CMK (cell line): Measurements from ENCODE around the gene CEPT1.
"Not testable (repeated sequence)": the region's sequence is repeated elsewhere in the genome, so short reads cannot be mapped to it uniquely, and the experiment has no call there.

Experiments used
- DNase-seq: peaks from one replicate; pipeline ENCODE4 v3.0.0-alpha.2; 2010; ENCODE audit warnings: low read depth

The CEPT1 gene

DNA sequence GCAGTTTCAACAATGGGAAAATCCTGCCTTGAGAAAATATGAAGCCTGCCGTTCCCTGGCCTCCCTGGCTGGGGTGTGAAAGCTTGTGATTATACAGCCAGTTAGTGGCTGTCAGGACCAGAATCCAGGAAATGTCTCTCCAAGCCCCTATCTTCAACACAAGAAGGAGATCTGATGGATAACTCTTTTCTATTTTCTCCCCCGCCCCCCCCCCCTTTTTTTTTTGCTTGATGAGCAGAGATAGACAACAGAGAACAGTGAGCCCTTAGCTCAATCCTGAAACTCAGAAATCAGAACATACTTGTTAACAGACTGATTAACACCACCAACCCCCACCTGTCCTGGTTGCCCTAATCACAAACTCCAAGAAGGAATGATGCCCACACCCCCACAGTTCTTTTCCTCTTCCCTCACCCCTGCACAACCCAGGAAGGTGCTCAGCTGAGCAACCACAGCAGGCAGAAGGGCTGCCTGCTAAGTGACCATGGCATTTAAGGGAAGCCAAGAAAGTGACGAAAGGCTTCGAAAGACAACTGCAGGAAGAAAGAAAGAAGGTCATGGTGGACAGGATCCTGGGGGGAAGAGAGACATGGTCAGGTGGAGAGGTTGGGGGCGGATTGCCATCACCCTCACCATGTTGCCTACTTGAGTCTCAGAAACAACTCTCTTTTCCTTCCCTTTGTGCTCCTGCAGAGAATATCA lies 72.8 kb downstream of the CEPT1 start:
- no peak for DNase-seq

DNA sequence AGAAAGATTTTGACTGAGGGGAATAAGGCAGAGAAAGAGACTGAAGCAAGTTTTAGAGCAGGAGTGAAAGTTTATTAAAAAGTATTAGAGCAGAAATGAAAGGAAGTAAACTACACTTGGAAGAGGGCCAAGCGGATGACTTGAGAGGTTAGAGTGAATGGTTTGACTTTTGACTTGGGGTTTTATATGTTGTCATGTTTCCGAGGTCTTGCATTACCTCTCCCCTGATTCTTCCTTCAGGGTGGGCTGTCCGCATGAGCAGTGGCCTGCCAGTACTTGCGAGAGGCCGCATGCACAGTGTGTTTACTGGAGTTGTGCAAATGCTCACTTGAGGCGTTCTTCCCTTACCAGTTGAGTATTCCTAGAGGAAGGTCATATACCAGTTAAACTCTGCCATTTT lies 73.4 kb downstream of the CEPT1 start:
- no peak for DNase-seq

DNA sequence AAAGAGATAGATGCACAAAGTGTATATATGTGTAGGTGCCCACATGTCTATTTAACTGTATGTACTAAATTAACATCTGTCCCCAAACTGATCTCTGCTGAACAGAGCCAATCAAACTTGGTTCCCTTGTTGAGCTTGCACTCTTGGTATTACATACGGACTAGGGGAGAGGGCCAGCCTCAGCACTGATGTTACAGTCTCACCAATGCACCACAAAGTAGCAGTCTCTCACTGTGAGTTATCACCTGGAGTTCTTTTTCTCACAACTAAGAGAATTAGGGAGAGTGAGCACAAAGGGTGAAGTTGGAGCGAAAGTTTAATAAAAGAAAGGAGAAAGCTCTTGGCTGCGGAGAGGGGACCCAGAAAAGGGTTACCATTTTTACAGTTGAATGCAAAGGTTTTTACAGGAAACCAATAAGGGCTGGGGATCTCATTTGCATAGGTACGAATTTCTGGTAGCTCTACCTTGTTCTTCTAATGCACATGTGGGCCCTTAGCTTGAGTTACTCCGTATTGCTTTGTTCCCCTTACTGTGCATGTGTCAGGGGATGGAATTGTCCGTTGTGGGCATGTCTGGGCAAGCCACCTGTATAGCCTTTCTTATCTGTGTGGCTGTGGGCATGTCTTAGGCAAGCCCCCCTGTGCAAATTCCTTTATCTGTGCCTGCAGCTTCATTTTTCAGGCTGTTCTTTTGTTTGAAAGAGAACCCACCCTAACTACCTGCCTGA lies 74.2 kb downstream of the CEPT1 start:
- no peak for DNase-seq

DNA sequence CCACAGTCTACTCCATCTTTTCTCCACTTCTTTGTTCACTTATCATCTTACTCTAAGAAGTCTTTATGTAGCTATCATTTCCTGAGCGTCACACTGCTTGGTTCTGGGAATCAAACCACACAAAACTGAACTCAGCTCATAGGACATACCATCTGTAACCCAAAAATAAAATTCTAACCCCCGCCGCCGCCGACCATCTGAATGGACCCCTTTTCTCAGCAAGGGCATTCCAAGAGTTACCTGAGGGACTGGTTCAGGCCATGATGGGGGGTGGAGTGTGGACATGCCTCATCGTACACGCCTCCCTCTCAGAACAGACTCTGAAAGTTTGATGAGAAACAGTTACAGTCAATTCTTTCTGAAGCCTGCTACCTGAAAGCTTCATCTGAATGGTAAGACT lies 74.9 kb downstream of the CEPT1 start:
- no peak for DNase-seq

DNA sequence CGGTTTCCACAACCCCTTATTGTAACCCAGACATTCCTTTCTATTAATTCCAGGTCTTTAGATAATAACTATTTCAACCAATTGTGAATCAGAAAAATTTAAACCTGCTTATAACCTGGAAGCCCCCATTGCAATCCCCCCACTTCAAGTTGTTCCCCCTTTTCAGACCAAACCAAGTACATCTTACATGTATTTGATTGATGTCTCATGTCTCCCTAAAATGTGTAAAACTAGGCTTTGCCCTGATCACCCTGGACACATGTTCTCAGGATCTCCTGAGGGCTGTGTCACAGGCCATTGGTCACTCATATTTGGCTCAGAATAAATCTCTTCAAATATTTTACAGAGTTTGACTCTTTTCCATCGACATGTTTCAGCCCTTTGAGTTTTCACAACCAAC lies 75.3 kb downstream of the CEPT1 start:
- not testable (repeated sequence) for DNase-seq

DNA sequence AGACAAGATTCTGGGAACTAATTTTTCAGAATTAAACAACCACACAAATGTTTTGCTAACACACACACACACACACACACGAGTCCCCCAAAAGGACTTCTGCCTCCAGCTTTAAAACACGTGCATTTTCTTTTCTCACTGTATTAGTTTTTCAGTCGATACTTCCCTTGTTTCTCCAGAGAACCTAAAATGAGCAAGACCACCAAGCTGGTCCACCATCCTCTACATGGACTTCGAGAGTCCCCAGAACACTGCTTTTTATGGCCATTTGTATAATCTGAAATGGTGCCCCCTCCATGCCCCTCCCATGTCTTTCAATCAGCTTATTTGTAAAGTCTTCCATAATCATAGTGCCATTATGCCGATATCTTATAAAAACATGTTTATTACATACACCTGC lies 76.7 kb downstream of the CEPT1 start:
- no peak for DNase-seq

DNA sequence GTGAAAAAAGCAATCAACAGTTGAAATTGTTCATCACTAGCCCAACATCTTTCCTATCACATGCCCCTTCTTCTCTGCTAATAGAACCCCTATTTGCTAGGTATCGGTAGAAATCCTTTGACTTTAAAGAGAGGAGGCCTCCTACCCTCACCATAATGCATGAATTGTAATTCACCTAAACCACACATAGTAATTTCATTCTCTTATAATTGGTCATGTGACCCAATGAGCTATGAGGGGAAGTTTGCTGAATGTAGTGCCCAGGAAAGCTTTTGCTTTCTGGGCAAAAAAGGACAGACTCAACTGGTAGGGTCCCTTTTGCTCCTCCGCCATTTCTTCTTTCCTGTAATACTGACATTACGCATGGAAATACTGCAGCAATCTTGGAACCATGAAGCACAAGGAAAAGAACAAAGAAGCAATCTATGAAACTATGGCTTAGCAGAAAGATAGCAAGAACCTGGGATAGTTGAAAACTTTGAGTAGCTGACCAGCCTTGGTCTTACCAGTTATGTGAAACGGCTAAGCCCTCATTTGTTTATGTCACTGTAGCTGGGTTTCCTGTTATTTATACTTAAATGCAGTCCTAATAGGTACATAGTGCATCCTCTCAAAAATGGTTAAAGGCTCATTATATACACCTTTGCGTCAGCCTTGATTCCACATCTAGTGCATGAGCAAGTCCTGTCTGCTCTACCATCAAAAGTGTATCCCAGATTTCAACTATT lies 77.3 kb downstream of the CEPT1 start:
- no peak for DNase-seq

DNA sequence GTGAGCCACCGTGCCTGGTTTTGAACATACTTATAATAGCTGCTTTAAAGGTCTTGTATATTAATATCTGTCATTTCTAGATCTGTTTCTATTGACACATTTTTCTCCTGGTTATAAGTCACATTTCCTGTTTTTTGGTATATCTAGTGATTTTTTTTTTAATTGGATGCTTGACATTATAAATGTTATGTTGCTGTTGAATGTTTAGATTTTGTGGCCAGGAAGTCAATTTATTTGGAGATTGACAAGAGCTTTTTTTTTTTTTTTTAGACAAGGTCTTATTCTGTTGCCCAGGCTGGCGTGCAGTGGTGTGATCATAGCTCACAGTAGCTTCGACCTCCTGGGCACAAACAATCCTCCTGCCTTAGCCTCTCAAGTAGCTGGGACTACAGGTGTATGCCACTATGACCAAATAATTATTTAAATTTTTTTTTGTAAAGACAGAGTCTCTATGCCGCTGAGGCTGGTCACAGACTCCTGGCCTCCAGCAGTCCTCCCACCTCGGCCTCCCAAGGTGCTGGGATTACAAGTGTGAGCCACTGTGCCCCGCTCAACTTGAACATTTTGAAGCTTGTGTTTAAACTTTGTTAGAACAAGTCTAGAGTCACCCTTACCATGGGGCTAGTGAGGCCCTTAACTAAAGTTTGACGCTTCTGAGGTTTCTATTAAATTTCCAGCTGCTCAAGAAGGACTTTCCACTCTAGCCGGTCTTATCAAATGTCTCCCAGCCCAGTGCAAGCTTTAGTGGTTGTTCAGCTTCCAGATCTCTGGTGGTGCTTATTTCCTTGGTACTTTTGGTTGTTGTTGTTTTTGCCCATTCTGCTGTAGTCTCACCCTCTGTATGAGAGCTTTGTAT lies 78.9 kb downstream of the CEPT1 start:
- no peak for DNase-seq

DNA sequence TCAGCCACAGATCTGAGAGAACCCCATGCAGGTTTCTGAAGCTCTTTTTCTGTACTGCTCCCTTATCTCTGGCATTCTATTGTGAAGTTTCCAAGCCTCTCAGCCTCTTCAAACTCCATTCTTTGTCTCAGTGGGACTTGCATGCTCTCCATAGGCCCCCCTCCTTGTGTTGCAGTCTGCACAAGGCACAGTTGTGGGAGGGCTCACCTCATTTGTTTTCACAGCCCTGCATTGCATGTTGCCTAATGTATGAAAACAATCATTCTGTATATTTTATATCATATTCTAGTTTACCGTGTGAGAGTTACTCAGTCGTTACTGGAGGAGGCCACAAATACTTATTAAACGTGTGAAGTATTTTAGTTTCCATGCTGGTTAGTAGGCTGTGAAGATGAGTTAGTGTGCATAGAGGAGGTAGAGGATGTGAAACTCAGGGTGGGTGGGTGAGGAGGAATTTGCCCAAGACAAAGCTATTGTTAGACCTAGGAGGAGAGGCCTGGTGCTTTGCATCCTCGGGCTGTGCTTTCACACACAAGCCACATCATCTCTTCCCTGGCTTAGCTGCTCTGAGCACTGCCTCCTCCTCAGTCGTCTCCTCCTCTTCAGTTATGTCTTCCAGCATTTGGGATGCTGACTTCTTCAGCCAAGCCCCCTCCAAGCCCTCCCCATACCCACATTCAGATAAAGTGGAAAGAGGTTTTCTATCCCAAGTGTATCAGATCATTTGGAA lies 79.7 kb downstream of the CEPT1 start:
- no peak for DNase-seq

DNA sequence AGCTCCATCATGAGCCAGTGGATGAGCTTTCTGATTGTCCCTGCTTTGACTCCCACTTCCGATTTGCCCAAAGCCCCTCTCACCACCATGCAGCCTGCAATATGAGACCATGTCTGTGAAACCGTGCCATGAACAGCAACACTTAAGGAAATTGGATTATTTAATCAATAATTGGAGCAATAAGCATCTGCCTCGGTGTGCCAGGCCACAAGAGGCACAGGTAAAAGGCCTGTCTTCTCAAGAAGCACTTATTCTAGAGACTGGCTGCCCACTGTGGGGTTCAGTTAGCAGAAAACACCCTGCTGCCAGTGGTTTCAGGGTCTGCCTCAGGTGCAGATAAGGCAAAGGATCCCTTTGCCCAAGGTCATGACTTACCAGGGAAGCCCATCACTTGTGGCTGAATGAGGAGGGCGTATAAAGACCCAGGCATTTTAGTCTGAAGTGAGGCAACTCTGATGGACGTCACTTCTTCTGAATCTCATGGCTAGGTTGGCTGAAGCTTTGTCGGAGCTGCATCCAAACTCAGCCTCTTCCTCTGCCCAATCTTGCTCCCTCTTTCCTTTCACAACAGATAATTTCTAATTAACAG lies 80.4 kb downstream of the CEPT1 start:
- no peak for DNase-seq

DNA sequence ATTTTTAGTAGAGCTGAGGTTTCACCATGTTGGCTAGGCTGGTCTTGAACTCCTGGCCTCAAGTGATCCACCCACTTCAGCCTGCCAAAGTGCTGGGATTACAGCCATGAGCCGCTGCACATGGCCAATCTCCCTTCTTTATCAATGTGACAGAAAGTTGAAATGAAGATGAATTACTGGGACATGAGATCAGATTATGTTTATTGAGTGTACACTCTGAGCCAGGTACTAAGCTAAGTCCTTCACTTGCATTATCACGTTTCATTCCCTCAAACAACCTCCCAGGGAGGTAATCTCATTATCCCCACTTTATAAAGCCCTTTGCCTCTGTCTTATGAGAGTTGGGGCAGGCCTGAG lies 81.2 kb downstream of the CEPT1 start:
- no peak for DNase-seq

DNA sequence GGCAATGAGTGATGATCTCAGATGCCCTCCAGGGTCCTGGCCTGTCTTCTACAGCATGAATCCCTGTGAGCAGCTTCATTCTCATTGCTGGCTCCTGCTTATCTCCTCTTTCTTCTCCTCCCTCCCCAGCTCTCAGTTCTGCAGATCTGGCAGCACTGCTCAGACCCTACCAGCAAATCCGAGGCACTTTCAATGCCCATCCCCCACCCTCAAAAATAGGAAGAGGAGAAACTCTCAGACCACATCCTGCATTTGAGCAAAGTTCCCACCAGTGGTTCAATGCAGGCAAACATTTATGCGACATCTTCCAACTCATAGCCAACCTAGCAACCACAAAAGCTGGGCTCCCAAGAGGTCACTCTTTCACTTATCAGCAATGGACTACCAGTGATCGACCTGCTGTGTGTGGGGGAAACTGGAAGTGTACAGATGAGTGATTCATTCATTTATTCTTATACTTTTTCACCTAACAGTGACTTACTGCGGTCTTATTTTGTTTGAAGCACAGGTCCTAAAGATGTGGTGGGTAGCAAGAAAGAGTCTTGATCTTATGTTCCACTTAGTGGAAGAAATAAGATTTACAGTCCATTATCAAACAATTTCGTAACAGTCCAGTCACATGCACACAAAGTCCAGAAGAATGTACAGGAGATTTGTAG lies 81.7 kb downstream of the CEPT1 start:
- peak; percentile 68 for DNase-seq

DNA sequence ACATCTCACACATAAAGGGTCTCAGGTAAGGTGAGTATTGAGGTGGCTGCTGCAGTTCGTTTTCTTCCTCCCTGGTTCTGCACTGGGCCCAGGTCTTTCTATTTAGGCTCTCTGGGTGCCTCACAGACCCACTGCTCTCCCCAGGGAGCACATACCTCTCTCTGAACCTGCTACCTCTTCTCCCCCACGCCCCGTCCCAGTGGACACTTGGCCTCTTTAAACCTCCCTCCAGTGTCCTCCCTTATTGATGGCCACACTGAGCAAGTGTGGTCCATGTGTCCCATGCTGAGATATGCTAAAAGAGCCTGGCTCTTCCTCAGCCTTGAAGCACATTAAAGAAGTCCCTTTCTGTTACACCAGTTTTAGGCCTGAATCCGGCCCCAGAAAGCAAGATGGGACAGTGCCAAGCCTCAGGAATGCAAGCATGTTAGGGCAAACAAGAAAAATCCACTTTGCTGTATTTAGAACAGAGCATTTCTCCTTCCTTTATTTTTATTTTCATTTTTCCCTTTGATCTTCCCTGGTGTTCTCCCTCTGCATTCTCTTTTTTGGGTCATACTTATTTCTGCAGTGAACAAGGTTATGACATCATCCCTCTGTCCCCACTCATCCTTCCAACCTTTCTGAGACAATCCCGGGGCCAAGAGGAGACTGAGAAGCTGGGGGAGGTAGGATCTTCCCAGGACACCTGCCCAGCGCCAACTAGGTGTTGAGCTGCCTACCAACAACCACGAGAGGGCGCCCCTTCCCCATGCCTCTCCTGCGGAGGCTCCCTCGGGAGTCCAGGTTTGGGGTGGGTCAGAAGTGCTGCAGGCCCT lies 82.5 kb downstream of the CEPT1 start:
- no peak for DNase-seq

DNA sequence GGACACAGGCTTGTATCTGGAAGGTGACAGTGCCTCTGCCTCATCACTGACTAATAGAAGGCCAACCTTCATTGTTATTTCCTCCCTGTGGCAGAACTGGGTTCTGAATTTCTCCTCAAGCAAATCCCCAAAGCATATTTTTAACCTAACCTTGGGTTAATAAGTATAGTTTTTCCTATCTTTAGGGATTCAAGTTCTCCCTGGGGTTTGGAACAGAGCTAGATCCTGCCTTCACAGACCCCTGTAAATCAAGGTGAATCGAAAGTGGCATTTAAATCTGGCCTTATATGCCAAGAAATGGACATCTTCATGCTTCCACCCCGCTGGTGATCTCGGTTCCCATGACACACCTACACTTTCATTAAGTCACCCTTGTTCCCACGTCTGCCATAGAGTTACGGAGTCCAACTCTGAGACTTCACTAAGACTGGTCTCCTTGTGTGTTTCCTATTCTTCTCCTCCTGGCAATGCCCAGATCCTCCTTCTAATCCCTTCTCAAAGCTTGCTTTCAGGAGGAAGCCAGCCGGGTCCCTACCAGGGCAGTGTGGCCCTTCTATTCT lies 83.2 kb downstream of the CEPT1 start:
- no peak for DNase-seq

DNA sequence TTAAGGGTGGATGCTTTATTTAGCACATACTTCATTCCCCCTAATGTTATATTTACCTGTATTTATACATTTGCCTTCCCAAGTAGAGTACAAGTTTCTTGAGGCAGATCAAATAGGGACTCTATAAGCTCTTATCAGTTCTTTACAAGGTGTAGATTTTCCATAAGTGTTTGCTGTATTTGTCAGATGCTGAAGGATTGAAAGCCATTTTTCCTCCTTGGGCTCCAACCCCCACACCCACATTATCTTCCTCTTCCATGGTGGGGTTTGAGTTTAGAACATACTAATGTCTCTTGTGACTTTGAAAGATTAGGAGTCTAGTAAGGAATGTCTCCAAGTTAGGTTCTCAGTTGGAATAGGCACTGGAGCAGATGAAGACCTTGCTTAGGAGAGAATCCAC lies 85.1 kb downstream of the CEPT1 start:
- DNase-seq, result no peak

DNA sequence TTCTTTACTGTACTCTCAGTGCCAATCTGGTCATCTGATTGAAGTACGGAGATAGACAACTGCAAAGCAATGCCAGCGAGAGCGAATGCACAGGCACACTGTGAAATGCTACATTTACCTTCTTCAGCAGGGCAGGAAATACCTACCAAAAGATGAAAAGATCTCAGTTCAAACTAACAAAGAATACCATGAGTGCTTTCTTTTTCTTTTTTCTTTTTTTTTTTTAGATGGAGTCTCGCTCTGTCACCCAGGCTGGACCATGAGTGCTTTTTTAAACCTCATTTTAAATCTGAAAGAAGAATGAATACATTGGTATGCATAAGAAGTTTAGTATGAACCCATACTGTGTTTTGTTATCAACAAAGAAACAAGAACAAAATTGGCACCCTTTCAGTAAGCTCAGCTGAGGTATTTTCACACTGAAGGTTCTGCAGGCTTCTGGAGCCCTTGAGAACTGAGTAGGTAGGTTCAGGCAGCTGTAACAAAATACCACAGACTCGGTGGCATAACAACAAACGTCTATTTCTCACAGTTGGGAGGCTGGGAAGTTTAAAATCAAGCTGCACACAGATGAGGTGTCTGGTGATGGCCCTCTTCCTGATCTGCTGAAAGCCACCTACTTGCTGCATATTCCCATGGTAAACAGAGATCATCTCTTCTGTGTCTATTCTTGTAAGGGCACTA lies 85.8 kb downstream of the CEPT1 start:
- DNase-seq, result no peak

DNA sequence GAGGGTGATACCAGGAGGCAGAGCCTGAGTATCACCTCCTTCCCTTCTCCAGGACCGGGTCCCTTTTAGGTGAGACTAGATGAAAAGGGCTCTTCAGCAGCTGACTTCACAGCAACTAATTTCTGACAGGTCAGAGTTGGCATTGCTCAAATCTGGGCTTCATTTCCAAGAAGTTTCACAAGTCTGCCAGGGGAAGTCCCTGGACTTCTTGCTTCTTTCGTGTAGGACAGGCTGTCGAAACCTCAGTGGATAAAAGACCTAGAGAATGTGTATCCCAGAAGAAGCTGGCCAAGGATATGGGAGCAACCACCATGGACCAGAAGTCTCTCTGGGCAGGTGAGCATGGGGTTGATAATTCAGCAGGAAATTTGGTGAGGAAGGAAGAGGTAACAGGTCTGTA lies 87.4 kb downstream of the CEPT1 start, which contains the start of gene CHI3L2:
TSS of gene CHI3L2 (plus strand) at position 280 of the 400 bp plus-strand sequence. CDS start at position 297, 17 bp downstream.
- DNase-seq, result no peak

DNA sequence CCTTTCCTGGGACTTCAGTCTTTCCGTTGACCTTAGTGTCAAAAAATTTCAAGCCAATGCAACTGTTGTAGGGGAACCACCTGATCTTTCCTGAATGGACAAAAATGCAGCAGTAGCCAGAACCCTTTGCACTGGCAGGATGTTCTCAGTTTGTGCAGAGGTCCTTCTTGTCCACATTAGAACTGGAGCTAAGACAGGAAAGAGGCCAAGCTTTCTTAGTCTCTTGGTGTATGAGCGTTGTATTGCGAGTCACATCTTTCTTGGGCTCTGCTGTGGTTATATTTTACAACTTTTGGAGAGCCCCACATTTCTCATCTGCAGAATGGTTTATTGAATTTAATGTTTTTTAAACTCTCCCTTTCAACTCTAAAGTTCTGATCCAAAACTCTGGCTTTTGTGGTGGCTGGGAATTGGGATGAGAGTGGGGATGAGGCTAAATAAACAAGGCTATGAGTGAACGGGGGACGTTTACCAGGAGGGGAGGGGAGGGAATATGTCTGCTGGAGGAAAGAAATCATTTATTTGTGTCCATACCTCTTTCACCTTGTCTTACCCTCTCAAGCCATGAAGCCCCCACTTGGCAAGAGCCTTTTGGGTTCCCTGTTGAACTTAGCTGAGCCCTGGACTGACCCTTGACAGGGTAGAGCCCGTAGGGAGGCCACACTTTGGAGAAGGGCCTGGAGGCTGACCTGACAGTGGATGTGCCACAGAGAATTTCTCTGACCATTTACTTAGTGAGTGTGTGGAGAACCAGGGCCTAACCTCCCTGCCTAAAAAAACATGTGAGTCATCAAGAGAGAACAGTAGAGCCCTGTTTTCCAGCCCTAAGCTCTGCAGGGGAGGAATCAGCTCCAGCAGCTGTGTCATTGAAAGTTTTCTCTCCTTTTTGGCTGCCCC lies 88.1 kb downstream of the CEPT1 start:
- DNase-seq, result no peak
